ENCODE data around the gene NAALAD2.

- no peak for TF ChIP-seq CTCF (conservative IDR thresholded peaks at IDR 0.05; ENCODE audit: low read depth, low read length)
- TF ChIP-seq EZH2phosphoT487 (IDR thresholded peaks at IDR 0.05; ENCODE audit: borderline replicate concordance, low read length): no peak
- no peak for TF ChIP-seq EZH2 (IDR thresholded peaks at IDR 0.05; ENCODE audit: low read length, unreplicated experiment)
These were observed 74.4 kb downstream of the NAALAD2 start for GRCh38 chr11:90208857-90209256.

Data from PC-3 (cell line).